Astrocyte (in vitro differentiated cells and primary cell): ENCODE measurements around the gene MBNL1. TPM values are rescaled to one million over a fixed set of nuclear protein-coding genes. Genes with fewer than 3 reads are reported as not detected.

Source experiments
- DNase-seq: peaks from one replicate; pipeline ENCODE4 v3.0.0-alpha.2; 2010; ENCODE audit warnings: low read depth
- FAIRE-seq: peaks from 2 replicates; lab custom pipeline; 2011; peaks lifted over from hg19 to GRCh38; lab: Jason Lieb, UNC
- H2AFZ ChIP-seq: 2 replicates; pipeline ENCODE4 v1.6.0; 2012; ENCODE audit warnings: low read depth, low read length, inconsistent platforms
- H3K27ac ChIP-seq: 2 replicates; pipeline ENCODE4 v1.5.1; 2011; ENCODE audit warnings: low read depth, low read length, inconsistent platforms
- H3K27me3 ChIP-seq: 2 replicates; pipeline ENCODE4 v1.6.0; 2011; ENCODE audit warnings: low read length, inconsistent platforms; ENCODE audit not compliant: insufficient read depth
- H3K36me3 ChIP-seq: 2 replicates; pipeline ENCODE4 v1.5.1; 2011; ENCODE audit warnings: low read length, inconsistent platforms; ENCODE audit not compliant: insufficient read depth
- H3K4me1 ChIP-seq: 2 replicates; pipeline ENCODE4 v1.5.1; 2011; ENCODE audit warnings: low read length, inconsistent platforms; ENCODE audit not compliant: insufficient read depth
- H3K4me2 ChIP-seq: 2 replicates; pipeline ENCODE4 v1.6.0; 2012; ENCODE audit warnings: low read length, inconsistent platforms
- H3K4me3 ChIP-seq: 2 replicates; pipeline ENCODE4 v1.5.1; 2011; ENCODE audit warnings: low read depth, mild to moderate bottlenecking, low read length, inconsistent platforms; ENCODE audit not compliant: insufficient read depth
- H3K79me2 ChIP-seq: 2 replicates; pipeline ENCODE4 v1.6.0; 2012; ENCODE audit warnings: mild to moderate bottlenecking, low read length, inconsistent platforms; ENCODE audit not compliant: insufficient read depth
- H3K9ac ChIP-seq: 2 replicates; pipeline ENCODE4 v1.6.0; 2012; ENCODE audit warnings: mild to moderate bottlenecking, low read length, inconsistent platforms
- H3K9me3 ChIP-seq: 2 replicates; pipeline ENCODE4 v1.5.1; 2012; ENCODE audit warnings: low read depth, mild to moderate bottlenecking, low read length, inconsistent platforms; ENCODE audit not compliant: insufficient read depth
- H4K20me1 ChIP-seq: 2 replicates; pipeline ENCODE4 v1.6.0; 2012; ENCODE audit warnings: low read length, inconsistent platforms; ENCODE audit not compliant: insufficient read depth
- H3K27ac Mint-ChIP-seq: one replicate; pipeline ENCODE4 v1.8.0; 2021; ENCODE audit warnings: mild to moderate bottlenecking, mixed read lengths; ENCODE audit not compliant: unreplicated experiment
- H3K27me3 Mint-ChIP-seq: one replicate; pipeline ENCODE4 v1.8.0; 2021; ENCODE audit warnings: low read depth, mixed read lengths; ENCODE audit not compliant: unreplicated experiment
- H3K36me3 Mint-ChIP-seq: one replicate; pipeline ENCODE4 v1.8.0; 2021; ENCODE audit warnings: low read depth, mixed read lengths; ENCODE audit not compliant: unreplicated experiment
- H3K4me1 Mint-ChIP-seq: one replicate; pipeline ENCODE4 v1.8.0; 2021; ENCODE audit warnings: low read depth, mixed read lengths; ENCODE audit not compliant: unreplicated experiment
- H3K4me3 Mint-ChIP-seq: one replicate; pipeline ENCODE4 v1.8.0; 2021; ENCODE audit warnings: mild to moderate bottlenecking, moderate library complexity, mixed read lengths; ENCODE audit not compliant: unreplicated experiment
- H3K9me3 Mint-ChIP-seq: one replicate; pipeline ENCODE4 v1.8.0; 2021; ENCODE audit warnings: mild to moderate bottlenecking, mixed read lengths; ENCODE audit not compliant: unreplicated experiment
- EZH2 ChIP-seq: IDR thresholded peaks from 2 replicates; pipeline ENCODE4 v1.6.1; 2012; ENCODE audit warnings: mild to moderate bottlenecking, low read length, inconsistent platforms; ENCODE audit not compliant: insufficient read depth
- total RNA-seq: library from RNA; stranded (reverse); gene quantifications from 2 replicates; pipeline ENCODE4 v1.2.1, GENCODE V29; 2021
- TF ChIP-seq, protein P1 (sequence below): IDR thresholded peaks from 2 replicates; pipeline ENCODE4 v1.5.1; 2011; ENCODE audit warnings: low read depth, mild to moderate bottlenecking, inconsistent platforms, low read length, moderate library complexity; ENCODE audit not compliant: insufficient read depth

The MBNL1 gene
- total RNA-seq, 1 donor from 2014 or later = 93.1 TPM

DNA sequence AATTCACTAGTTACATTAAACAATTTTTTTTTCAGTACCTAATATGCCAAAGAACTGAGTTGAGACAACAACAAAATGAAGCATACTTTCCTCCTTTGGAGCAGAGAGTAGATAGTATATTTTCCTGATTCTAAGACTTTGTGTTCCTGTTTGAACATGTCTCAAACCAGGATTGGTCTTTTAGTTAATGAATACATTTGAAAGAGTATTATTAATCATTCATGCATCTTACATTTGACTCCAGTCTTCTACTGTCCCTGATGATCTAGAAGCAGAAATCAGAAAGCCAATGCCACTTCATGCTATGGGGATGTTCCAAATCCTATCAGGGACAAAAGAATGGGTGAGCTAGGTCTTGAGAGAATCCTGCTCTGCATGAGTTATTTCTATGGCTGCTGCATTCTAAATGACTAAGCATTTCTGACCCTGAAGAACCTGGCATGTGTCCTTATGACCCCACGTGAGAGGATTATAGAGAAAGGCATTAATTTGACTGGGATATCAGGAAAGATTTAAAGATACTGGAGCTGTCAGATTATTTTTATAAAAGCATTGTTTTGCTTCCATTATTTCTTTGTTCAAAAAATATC lies 32.9 kb upstream of the MBNL1 start:
- Histone ChIP-seq H3K9ac (no peak overlapping the region), H3K4me1 (peaks cover 2% of the 10 kb centered on the region), H3K79me2 (no peaks in the 10 kb centered on the region), H3K27me3 (no peaks in the 10 kb centered on the region), H4K20me1 (no peaks in the 10 kb centered on the region), H3K4me3 (no peak overlapping the region), H3K9me3 (no peaks in the 10 kb centered on the region), H2AFZ (no peak overlapping the region), H3K27ac (no peak overlapping the region), H3K4me2 (peak overlapping the region; percentile 4), H3K36me3 (no peaks in the 10 kb centered on the region)
- H3K36me3 Mint-ChIP-seq = peaks cover 3% of the 10 kb centered on the region
- FAIRE-seq (no peak), DNase-seq (peak; percentile 32)
- H3K27ac Mint-ChIP-seq = peak overlapping the region; percentile 56
- peaks cover 3% of the 10 kb centered on the region for H3K9me3 Mint-ChIP-seq
- no peak overlapping the region for H3K4me3 Mint-ChIP-seq
- no peaks in the 10 kb centered on the region for H3K27me3 Mint-ChIP-seq
- TF ChIP-seq, protein P1, sequence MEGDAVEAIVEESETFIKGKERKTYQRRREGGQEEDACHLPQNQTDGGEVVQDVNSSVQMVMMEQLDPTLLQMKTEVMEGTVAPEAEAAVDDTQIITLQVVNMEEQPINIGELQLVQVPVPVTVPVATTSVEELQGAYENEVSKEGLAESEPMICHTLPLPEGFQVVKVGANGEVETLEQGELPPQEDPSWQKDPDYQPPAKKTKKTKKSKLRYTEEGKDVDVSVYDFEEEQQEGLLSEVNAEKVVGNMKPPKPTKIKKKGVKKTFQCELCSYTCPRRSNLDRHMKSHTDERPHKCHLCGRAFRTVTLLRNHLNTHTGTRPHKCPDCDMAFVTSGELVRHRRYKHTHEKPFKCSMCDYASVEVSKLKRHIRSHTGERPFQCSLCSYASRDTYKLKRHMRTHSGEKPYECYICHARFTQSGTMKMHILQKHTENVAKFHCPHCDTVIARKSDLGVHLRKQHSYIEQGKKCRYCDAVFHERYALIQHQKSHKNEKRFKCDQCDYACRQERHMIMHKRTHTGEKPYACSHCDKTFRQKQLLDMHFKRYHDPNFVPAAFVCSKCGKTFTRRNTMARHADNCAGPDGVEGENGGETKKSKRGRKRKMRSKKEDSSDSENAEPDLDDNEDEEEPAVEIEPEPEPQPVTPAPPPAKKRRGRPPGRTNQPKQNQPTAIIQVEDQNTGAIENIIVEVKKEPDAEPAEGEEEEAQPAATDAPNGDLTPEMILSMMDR = no peak
- TF ChIP-seq EZH2 = no peak
- peaks cover 17% of the 10 kb centered on the region for H3K4me1 Mint-ChIP-seq

DNA sequence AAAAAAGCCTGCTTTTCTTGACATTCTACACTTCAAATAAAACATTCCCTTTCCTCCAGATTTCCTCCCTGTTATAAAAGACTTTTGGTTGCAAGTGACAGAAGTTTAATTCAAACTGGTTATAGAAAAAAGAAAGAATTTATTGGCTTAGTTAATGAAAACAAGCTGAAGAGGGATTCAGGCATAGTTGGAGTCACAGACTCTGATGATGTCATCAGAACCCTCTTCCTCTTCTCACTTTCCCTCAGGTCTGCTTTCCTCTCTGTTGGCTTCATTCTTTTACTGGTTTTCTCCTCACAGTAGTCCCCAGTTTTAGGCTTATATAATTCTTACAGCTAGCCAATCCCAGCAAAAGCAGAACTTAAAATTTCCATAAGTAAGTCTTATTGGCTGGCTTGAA lies 32.0 kb upstream of the MBNL1 start:
- H3K4me3 Mint-ChIP-seq = peak overlapping the region; percentile 60
- peak overlapping the region; percentile 72 for H3K27ac Mint-ChIP-seq
- H3K27me3 ChIP-seq = no peaks in the 10 kb centered on the region
- no peak for TF ChIP-seq EZH2
- TF ChIP-seq, protein P1 = no peak
- H3K9ac ChIP-seq = no peak overlapping the region
- no peaks in the 10 kb centered on the region for H3K36me3 ChIP-seq
- H4K20me1 ChIP-seq = no peaks in the 10 kb centered on the region
- H3K27me3 Mint-ChIP-seq = no peaks in the 10 kb centered on the region
- H2AFZ ChIP-seq = peak overlapping the region; percentile 24
- H3K4me1 ChIP-seq = peaks cover 2% of the 10 kb centered on the region
- no peak overlapping the region for H3K4me2 ChIP-seq
- FAIRE-seq = no peak
- DNase-seq = peak; percentile 33
- no peaks in the 10 kb centered on the region for H3K79me2 ChIP-seq
- H3K27ac ChIP-seq = no peak overlapping the region
- no peak overlapping the region for H3K4me3 ChIP-seq
- peaks cover 3% of the 10 kb centered on the region for H3K9me3 Mint-ChIP-seq
- H3K4me1 Mint-ChIP-seq = peaks cover 22% of the 10 kb centered on the region
- no peaks in the 10 kb centered on the region for H3K9me3 ChIP-seq
- peaks cover 3% of the 10 kb centered on the region for H3K36me3 Mint-ChIP-seq
